ENCODE data around the gene MAL. TPM values are rescaled to one million over a fixed set of nuclear protein-coding genes. Genes with fewer than 3 reads are reported as not detected.

Gene MAL
- total RNA-seq, 1 experiment from 2014 or later = 1.6 TPM

DNA sequence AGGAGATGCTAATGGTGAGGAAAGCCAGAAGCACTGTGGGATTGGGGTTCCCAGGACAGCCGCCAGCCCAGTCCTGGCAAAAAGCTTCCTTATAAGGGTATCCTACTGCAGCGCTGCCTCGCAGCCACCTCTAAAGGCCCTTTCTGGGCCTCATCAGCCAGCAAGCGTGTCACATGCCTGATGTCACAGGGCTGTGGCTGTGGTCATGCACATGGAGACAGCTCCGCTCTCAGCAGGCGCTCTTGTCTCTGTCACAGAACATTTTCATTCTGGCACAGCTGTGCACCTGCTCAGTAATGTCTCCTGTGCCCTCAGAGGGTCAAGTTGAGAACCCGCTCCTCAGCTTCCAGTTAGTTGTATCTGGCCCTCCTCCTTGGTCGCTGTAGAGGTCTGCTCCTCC, 17.7 kb upstream of the MAL start:
- Histone ChIP-seq H3K27me3 (ENCODE audit: low read length) (no peaks in the 10 kb centered on the region), H3K79me2 (ENCODE audit: low read length) (no peaks in the 10 kb centered on the region), H3K4me3 (ENCODE audit: low read length) (no peak overlapping the region), H3K9me2 (replicated peaks; ENCODE audit: low read length) (no peaks in the 10 kb centered on the region), H3K36me3 (ENCODE audit: low read depth, low read length) (no peaks in the 10 kb centered on the region), H3K4me2 (ENCODE audit: low read length) (no peak overlapping the region), H3K4me1 (ENCODE audit: insufficient read depth, low read length) (no peaks in the 10 kb centered on the region), H3K9ac (ENCODE audit: low read length) (no peak overlapping the region), H4K20me1 (ENCODE audit: low read length) (no peaks in the 10 kb centered on the region), H2AFZ (ENCODE audit: low read length) (no peak overlapping the region), H3F3A (ENCODE audit: low read length, unreplicated experiment) (no peaks in the 10 kb centered on the region), H3K27ac (ENCODE audit: low read length) (no peak overlapping the region), H3K9me3 (ENCODE audit: low read length) (no peaks in the 10 kb centered on the region)
- no peak for ATAC-seq
- ChIA-PET POLR2A (ENCODE audit: unreplicated experiment) (no interaction called here), CTCF (no interaction called here)
- DNase-seq = no peak
- TF ChIP-seq CTCF (conservative IDR thresholded peaks at IDR 0.05; ENCODE audit: low read depth, low read length) (no peak), EZH2 (IDR thresholded peaks at IDR 0.05; ENCODE audit: low read length, unreplicated experiment) (no peak), EZH2phosphoT487 (IDR thresholded peaks at IDR 0.05; ENCODE audit: borderline replicate concordance, low read length) (no peak)
- intact Hi-C loops (cut with micrococcal nuclease) = no loop called here
- BruUV-seq (replicated peaks) = no TSS peak

GRCh38 chr2:95008306-95008705, 17.2 kb upstream of the MAL start:
- no peak overlapping the region for H3K9ac ChIP-seq (ENCODE audit: low read length)
- TF ChIP-seq EZH2phosphoT487 (IDR thresholded peaks at IDR 0.05; ENCODE audit: borderline replicate concordance, low read length) = no peak
- TF ChIP-seq EZH2 (IDR thresholded peaks at IDR 0.05; ENCODE audit: low read length, unreplicated experiment) = no peak
- TF ChIP-seq CTCF (conservative IDR thresholded peaks at IDR 0.05; ENCODE audit: low read depth, low read length) = no peak
- no peak for DNase-seq
- no peak overlapping the region for H2AFZ ChIP-seq (ENCODE audit: low read length)
- H3K27ac ChIP-seq (ENCODE audit: low read length) = no peak overlapping the region
- no peaks in the 10 kb centered on the region for H3K9me3 ChIP-seq (ENCODE audit: low read length)
- H3F3A ChIP-seq (ENCODE audit: low read length, unreplicated experiment) = no peaks in the 10 kb centered on the region
- no peaks in the 10 kb centered on the region for H4K20me1 ChIP-seq (ENCODE audit: low read length)
- H3K79me2 ChIP-seq (ENCODE audit: low read length) = no peaks in the 10 kb centered on the region
- H3K4me3 ChIP-seq (ENCODE audit: low read length) = no peak overlapping the region
- H3K4me1 ChIP-seq (ENCODE audit: insufficient read depth, low read length) = no peaks in the 10 kb centered on the region
- no TSS peak for BruUV-seq (replicated peaks)
- intact Hi-C loops (cut with micrococcal nuclease) = no loop called here
- ChIA-PET POLR2A (ENCODE audit: unreplicated experiment) (no interaction called here), CTCF (no interaction called here)
- ATAC-seq = no peak
- no peaks in the 10 kb centered on the region for H3K36me3 ChIP-seq (ENCODE audit: low read depth, low read length)
- no peaks in the 10 kb centered on the region for H3K9me2 ChIP-seq (replicated peaks; ENCODE audit: low read length)
- H3K27me3 ChIP-seq (ENCODE audit: low read length) = no peaks in the 10 kb centered on the region
- no peak overlapping the region for H3K4me2 ChIP-seq (ENCODE audit: low read length)

- ChIA-PET POLR2A (ENCODE audit: unreplicated experiment) (no interaction called here), CTCF (no interaction called here)
- Histone ChIP-seq H3K27ac (ENCODE audit: low read length) (no peak overlapping the region), H3K4me2 (ENCODE audit: low read length) (no peak overlapping the region), H3K27me3 (ENCODE audit: low read length) (no peaks in the 10 kb centered on the region), H3K9ac (ENCODE audit: low read length) (no peak overlapping the region), H3K4me3 (ENCODE audit: low read length) (no peak overlapping the region), H3K4me1 (ENCODE audit: insufficient read depth, low read length) (no peaks in the 10 kb centered on the region), H3K9me3 (ENCODE audit: low read length) (no peaks in the 10 kb centered on the region), H3K36me3 (ENCODE audit: low read depth, low read length) (no peaks in the 10 kb centered on the region), H2AFZ (ENCODE audit: low read length) (no peak overlapping the region), H3K9me2 (replicated peaks; ENCODE audit: low read length) (no peaks in the 10 kb centered on the region), H4K20me1 (ENCODE audit: low read length) (no peaks in the 10 kb centered on the region), H3K79me2 (ENCODE audit: low read length) (no peaks in the 10 kb centered on the region), H3F3A (ENCODE audit: low read length, unreplicated experiment) (no peaks in the 10 kb centered on the region)
- intact Hi-C loops (cut with micrococcal nuclease) = no loop called here
- no peak for TF ChIP-seq EZH2 (IDR thresholded peaks at IDR 0.05; ENCODE audit: low read length, unreplicated experiment)
- TF ChIP-seq EZH2phosphoT487 (IDR thresholded peaks at IDR 0.05; ENCODE audit: borderline replicate concordance, low read length) = no peak
- DNase-seq (no peak), ATAC-seq (no peak)
- no TSS peak for BruUV-seq (replicated peaks)
These were observed 16.5 kb upstream of the MAL start for GRCh38 chr2:95008996-95009395.
